Measurements from ENCODE around the gene RPL28.

RPL28 gene

GRCh38 chr19:55423225-55424005 is 37.7 kb downstream of the RPL28 start:
- whole genome bisulfite sequencing (ENCODE audit: extremely low coverage, insufficient coverage, low lambda C conversion rate): no CpG with 5 or more reads among the region's 13 CpGs
- H3K79me2 ChIP-seq (ENCODE audit: control insufficient read depth, insufficient read depth, low read length): no peaks in the 10 kb centered on the region
- H3K9ac ChIP-seq (ENCODE audit: low read length): no peak overlapping the region
- no peak overlapping the region for H4K8ac ChIP-seq (ENCODE audit: low read depth, low read length)
- no peak overlapping the region for H2BK15ac ChIP-seq (replicated peaks; ENCODE audit: low read depth)
- H3K18ac ChIP-seq (ENCODE audit: low read length): no peak overlapping the region
- H2AK5ac ChIP-seq (ENCODE audit: low read length): no peak overlapping the region
- H3K56ac ChIP-seq (ENCODE audit: low read length): no peak overlapping the region
- H3K4me1 ChIP-seq (ENCODE audit: control insufficient read depth, low read depth, low read length): no peaks in the 10 kb centered on the region
- no peak overlapping the region for H3K4ac ChIP-seq (ENCODE audit: low read depth, low read length)
- no peak for DNase-seq
- no peak overlapping the region for H4K5ac ChIP-seq (ENCODE audit: low read length)
- no peaks in the 10 kb centered on the region for H3K79me1 ChIP-seq (ENCODE audit: low read length)
- no peak overlapping the region for H3K23ac ChIP-seq (ENCODE audit: low read length)
- H3K4me2 ChIP-seq (ENCODE audit: low read length): no peak overlapping the region
- H3K4me3 ChIP-seq (ENCODE audit: low read length): no peak overlapping the region
- H3K27ac ChIP-seq (ENCODE audit: low read depth, low read length): no peak overlapping the region
- H3K27me3 ChIP-seq (ENCODE audit: insufficient read depth, low read length, poor library complexity): no peaks in the 10 kb centered on the region
- no peaks in the 10 kb centered on the region for H3K36me3 ChIP-seq (ENCODE audit: control insufficient read depth, insufficient read depth, low read length)
- H2BK5ac ChIP-seq (ENCODE audit: low read length): no peak overlapping the region
- H2BK120ac ChIP-seq (ENCODE audit: low read depth, low read length): no peak overlapping the region

GRCh38 chr19:55424518-55424917 is 38.8 kb downstream of the RPL28 start:
- Histone ChIP-seq H3K56ac (ENCODE audit: low read length) (no peak overlapping the region), H2BK5ac (ENCODE audit: low read length) (no peak overlapping the region), H3K79me2 (ENCODE audit: control insufficient read depth, insufficient read depth, low read length) (no peaks in the 10 kb centered on the region), H3K27me3 (ENCODE audit: insufficient read depth, low read length, poor library complexity) (no peaks in the 10 kb centered on the region), H2BK15ac (replicated peaks; ENCODE audit: low read depth) (no peak overlapping the region), H4K8ac (ENCODE audit: low read depth, low read length) (no peak overlapping the region), H3K4me2 (ENCODE audit: low read length) (no peak overlapping the region), H2AK5ac (ENCODE audit: low read length) (no peak overlapping the region), H3K4ac (ENCODE audit: low read depth, low read length) (no peak overlapping the region), H3K4me1 (ENCODE audit: control insufficient read depth, low read depth, low read length) (no peaks in the 10 kb centered on the region), H3K23ac (ENCODE audit: low read length) (no peak overlapping the region), H3K18ac (ENCODE audit: low read length) (no peak overlapping the region), H4K5ac (ENCODE audit: low read length) (no peak overlapping the region), H2BK120ac (ENCODE audit: low read depth, low read length) (no peak overlapping the region), H3K9ac (ENCODE audit: low read length) (no peak overlapping the region), H3K79me1 (ENCODE audit: low read length) (no peaks in the 10 kb centered on the region), H3K27ac (ENCODE audit: low read depth, low read length) (no peak overlapping the region), H3K4me3 (ENCODE audit: low read length) (no peak overlapping the region), H3K36me3 (ENCODE audit: control insufficient read depth, insufficient read depth, low read length) (no peaks in the 10 kb centered on the region)
- no CpG with 5 or more reads among the region's 3 CpGs for WGBS (ENCODE audit: extremely low coverage, insufficient coverage, low lambda C conversion rate)
- DNase-seq: no peak

GRCh38 chr19:55426042-55426441 is 40.3 kb downstream of the RPL28 start:
- H3K4ac ChIP-seq (ENCODE audit: low read depth, low read length): no peak overlapping the region

GRCh38 chr19:55431183-55431582 is 45.5 kb downstream of the RPL28 start:
- no peak overlapping the region for H3K9ac ChIP-seq (ENCODE audit: low read length)
- H2BK120ac ChIP-seq (ENCODE audit: low read depth, low read length): no peak overlapping the region
- no peak overlapping the region for H3K18ac ChIP-seq (ENCODE audit: low read length)
- H3K23ac ChIP-seq (ENCODE audit: low read length): no peak overlapping the region
- no peaks in the 10 kb centered on the region for H3K4me1 ChIP-seq (ENCODE audit: control insufficient read depth, low read depth, low read length)
- H3K79me2 ChIP-seq (ENCODE audit: control insufficient read depth, insufficient read depth, low read length): no peaks in the 10 kb centered on the region
- no peak overlapping the region for H3K4me2 ChIP-seq (ENCODE audit: low read length)
- no peak overlapping the region for H3K4ac ChIP-seq (ENCODE audit: low read depth, low read length)
- H4K8ac ChIP-seq (ENCODE audit: low read depth, low read length): no peak overlapping the region
- no peak overlapping the region for H4K5ac ChIP-seq (ENCODE audit: low read length)
- no peak overlapping the region for H3K4me3 ChIP-seq (ENCODE audit: low read length)
- no peak overlapping the region for H3K56ac ChIP-seq (ENCODE audit: low read length)
- no peak for DNase-seq
- WGBS (ENCODE audit: extremely low coverage, insufficient coverage, low lambda C conversion rate): no CpG with 5 or more reads among the region's 1 CpG
- H3K27me3 ChIP-seq (ENCODE audit: insufficient read depth, low read length, poor library complexity): no peaks in the 10 kb centered on the region
- H2BK5ac ChIP-seq (ENCODE audit: low read length): no peak overlapping the region
- no peak overlapping the region for H3K27ac ChIP-seq (ENCODE audit: low read depth, low read length)
- H2BK15ac ChIP-seq (replicated peaks; ENCODE audit: low read depth): no peak overlapping the region
- no peaks in the 10 kb centered on the region for H3K36me3 ChIP-seq (ENCODE audit: control insufficient read depth, insufficient read depth, low read length)
- H3K79me1 ChIP-seq (ENCODE audit: low read length): no peaks in the 10 kb centered on the region
- no peak overlapping the region for H2AK5ac ChIP-seq (ENCODE audit: low read length)

More at GRCh38 chr19:55426042-55426441, 40.3 kb downstream of the RPL28 start:
- WGBS (ENCODE audit: extremely low coverage, insufficient coverage, low lambda C conversion rate): no CpG with 5 or more reads among the region's 2 CpGs
- H3K27ac ChIP-seq (ENCODE audit: low read depth, low read length): no peak overlapping the region
- H3K18ac ChIP-seq (ENCODE audit: low read length): no peak overlapping the region
- no peak overlapping the region for H3K4me3 ChIP-seq (ENCODE audit: low read length)
- no peak overlapping the region for H4K5ac ChIP-seq (ENCODE audit: low read length)
- H3K4me2 ChIP-seq (ENCODE audit: low read length): no peak overlapping the region
- H2AK5ac ChIP-seq (ENCODE audit: low read length): no peak overlapping the region
- no peaks in the 10 kb centered on the region for H3K36me3 ChIP-seq (ENCODE audit: control insufficient read depth, insufficient read depth, low read length)
- H3K27me3 ChIP-seq (ENCODE audit: insufficient read depth, low read length, poor library complexity): no peaks in the 10 kb centered on the region
- no peak for DNase-seq
- no peaks in the 10 kb centered on the region for H3K79me2 ChIP-seq (ENCODE audit: control insufficient read depth, insufficient read depth, low read length)
- H3K56ac ChIP-seq (ENCODE audit: low read length): no peak overlapping the region
- H3K4me1 ChIP-seq (ENCODE audit: control insufficient read depth, low read depth, low read length): no peaks in the 10 kb centered on the region
- no peak overlapping the region for H3K23ac ChIP-seq (ENCODE audit: low read length)
- no peak overlapping the region for H4K8ac ChIP-seq (ENCODE audit: low read depth, low read length)
- no peak overlapping the region for H2BK120ac ChIP-seq (ENCODE audit: low read depth, low read length)
- no peaks in the 10 kb centered on the region for H3K79me1 ChIP-seq (ENCODE audit: low read length)
- H2BK5ac ChIP-seq (ENCODE audit: low read length): no peak overlapping the region
- H3K9ac ChIP-seq (ENCODE audit: low read length): no peak overlapping the region
- H2BK15ac ChIP-seq (replicated peaks; ENCODE audit: low read depth): no peak overlapping the region

- no peak overlapping the region for H3K56ac ChIP-seq (ENCODE audit: low read length)
- no peak overlapping the region for H2BK15ac ChIP-seq (replicated peaks; ENCODE audit: low read depth)
- no peaks in the 10 kb centered on the region for H3K27me3 ChIP-seq (ENCODE audit: insufficient read depth, low read length, poor library complexity)
- H3K79me1 ChIP-seq (ENCODE audit: low read length): no peaks in the 10 kb centered on the region
- H3K27ac ChIP-seq (ENCODE audit: low read depth, low read length): no peak overlapping the region
- no peaks in the 10 kb centered on the region for H3K36me3 ChIP-seq (ENCODE audit: control insufficient read depth, insufficient read depth, low read length)
- no CpG with 5 or more reads among the region's 14 CpGs for WGBS (ENCODE audit: extremely low coverage, insufficient coverage, low lambda C conversion rate)
- no peak overlapping the region for H2BK5ac ChIP-seq (ENCODE audit: low read length)
- no peak overlapping the region for H3K18ac ChIP-seq (ENCODE audit: low read length)
- H3K9ac ChIP-seq (ENCODE audit: low read length): no peak overlapping the region
- no peak overlapping the region for H4K5ac ChIP-seq (ENCODE audit: low read length)
- no peak overlapping the region for H3K23ac ChIP-seq (ENCODE audit: low read length)
- no peak overlapping the region for H2AK5ac ChIP-seq (ENCODE audit: low read length)
- no peak overlapping the region for H3K4me3 ChIP-seq (ENCODE audit: low read length)
- no peak overlapping the region for H4K8ac ChIP-seq (ENCODE audit: low read depth, low read length)
- H2BK120ac ChIP-seq (ENCODE audit: low read depth, low read length): no peak overlapping the region
- no peaks in the 10 kb centered on the region for H3K79me2 ChIP-seq (ENCODE audit: control insufficient read depth, insufficient read depth, low read length)
- no peak for DNase-seq
- no peak overlapping the region for H3K4ac ChIP-seq (ENCODE audit: low read depth, low read length)
- no peaks in the 10 kb centered on the region for H3K4me1 ChIP-seq (ENCODE audit: control insufficient read depth, low read depth, low read length)
- H3K4me2 ChIP-seq (ENCODE audit: low read length): no peak overlapping the region
These were observed 46.7 kb downstream of the RPL28 start for GRCh38 chr19:55432241-55432959.
